B cell (primary cell): Measurements from ENCODE around the gene PURB. TPM values are rescaled to one million over a fixed set of nuclear protein-coding genes. Genes with fewer than 3 reads are reported as not detected.

Experiments
- ATAC-seq: fragments of 200-7000 bp; cut with Tn5 transposase; one replicate; pipeline ENCODE4 v1.10.0; 2021; ENCODE audit warnings: low read depth, mild to moderate bottlenecking, moderate number of reproducible peaks, moderate library complexity
- CTCF ChIA-PET: fragments of 350-600 bp; sonication (Branson Sonifier 250); formaldehyde crosslinking; loops from one replicate; lab custom pipeline; 2021; ENCODE audit warnings: antibody characterized with exemption, inconsistent platforms; lab: Charles Lee
- POLR2A ChIA-PET: fragments of 350-600 bp; sonication (Branson Sonifier 250); formaldehyde crosslinking; loops from one replicate; lab custom pipeline; 2021; ENCODE audit warnings: antibody characterized with exemption; lab: Charles Lee
- DNase-seq: peaks from one replicate; pipeline ENCODE4 v3.0.0; 2013
- H2AFZ ChIP-seq: 2 replicates; pipeline ENCODE4 v1.6.1; 2012; ENCODE audit warnings: mild to moderate bottlenecking, low read depth, low read length; ENCODE audit not compliant: insufficient read depth, poor library complexity, severe bottlenecking
- H3K27ac ChIP-seq, 2 donors: 1 replicate in 1 of 2; 2 replicates in 1 of 2; pipeline ENCODE4 v1.5.1; 2012 to 2013; ENCODE audit warnings: low read length in 2 of 2, mild to moderate bottlenecking in 2 of 2, moderate library complexity in 1 of 2
- H3K27me3 ChIP-seq, 4 experiments: fragments of 200-600 bp in 1 of 4; sonication (generic) in 1 of 4; replicated peaks in 1 of 4; 1 replicate in 2 of 4; 2 replicates in 2 of 4; pipeline versions ENCODE4 v1.6.1 to v1.7.0; 2013 to 2016; ENCODE audit warnings: low read length in 3 of 4, mild to moderate bottlenecking in 2 of 4, mixed read lengths in 1 of 4, moderate library complexity in 1 of 4; ENCODE audit not compliant: insufficient read depth in 4 of 4, control insufficient read depth in 3 of 4; ENCODE audit errors: control extremely low read depth in 1 of 4
- H3K36me3 ChIP-seq, 2 experiments: replicated peaks in 1 of 2; 1 replicate in 1 of 2; 2 replicates in 1 of 2; pipeline versions ENCODE4 v1.6.1 to v1.7.1; 2013; ENCODE audit warnings: low read length in 1 of 2; ENCODE audit not compliant: insufficient read depth in 2 of 2, control insufficient read depth in 1 of 2; ENCODE audit errors: control extremely low read depth in 1 of 2, extremely low read depth in 1 of 2
- H3K4me1 ChIP-seq, 2 donors: fragments of 200-600 bp in 1 of 2; sonication (generic) in 1 of 2; 1 replicate in 1 of 2; 2 replicates in 1 of 2; pipeline versions ENCODE4 v1.5.1 to v1.6.1; 2013 to 2017; ENCODE audit warnings: low read length in 2 of 2; ENCODE audit not compliant: control insufficient read depth in 2 of 2, insufficient read depth in 2 of 2
- H3K4me2 ChIP-seq: replicated peaks from 2 replicates; pipeline ENCODE3; 2012; ENCODE audit warnings: mild to moderate bottlenecking, low read depth, low read length; ENCODE audit not compliant: poor library complexity, severe bottlenecking
- H3K4me3 ChIP-seq, 5 experiments: fragments of 200-600 bp in 1 of 5; sonication (generic) in 1 of 5; 1 replicate in 3 of 5; 2 replicates in 2 of 5; pipeline versions ENCODE4 v1.5.1 to v1.7.0; 2011 to 2016; ENCODE audit warnings: low read length in 4 of 5, mild to moderate bottlenecking in 4 of 5, low read depth in 2 of 5, control low read depth in 1 of 5, moderate library complexity in 1 of 5; ENCODE audit not compliant: insufficient read depth in 1 of 5; ENCODE audit errors: control extremely low read depth in 1 of 5, extremely low read depth in 1 of 5
- H3K79me2 ChIP-seq: fragments of 200-600 bp; sonication (generic); one replicate; pipeline ENCODE4 v1.6.0; 2016; ENCODE audit warnings: low read length; ENCODE audit not compliant: control insufficient read depth, insufficient read depth
- H3K9ac ChIP-seq: fragments of 200-600 bp; sonication (generic); 2 replicates; pipeline ENCODE4 v1.6.1; 2017; ENCODE audit warnings: mild to moderate bottlenecking, low read length, moderate library complexity
- H3K9me3 ChIP-seq, 3 donors: one replicate each; pipeline versions ENCODE4 v1.6.1 to v1.7.1; 2013; ENCODE audit warnings: low read length in 2 of 3; ENCODE audit not compliant: control insufficient read depth in 2 of 3, insufficient read depth in 1 of 3; ENCODE audit errors: control extremely low read depth in 1 of 3
- H4K20me1 ChIP-seq: 2 replicates; pipeline ENCODE4 v1.6.0; 2012; ENCODE audit warnings: mild to moderate bottlenecking, low read length; ENCODE audit not compliant: insufficient read depth, control insufficient read depth, poor library complexity, severe bottlenecking
- H3K27ac Mint-ChIP-seq: one replicate; pipeline ENCODE4 v1.8.0; 2021; ENCODE audit warnings: mixed read lengths
- H3K27me3 Mint-ChIP-seq: one replicate; pipeline ENCODE4 v1.8.0; 2021; ENCODE audit warnings: mixed read lengths
- H3K4me1 Mint-ChIP-seq: one replicate; pipeline ENCODE4 v1.8.0; 2021; ENCODE audit warnings: mixed read lengths
- H3K4me3 Mint-ChIP-seq: one replicate; pipeline ENCODE4 v1.8.0; 2021; ENCODE audit warnings: mixed read lengths
- H3K9me3 Mint-ChIP-seq: one replicate; pipeline ENCODE4 v1.8.0; 2022; ENCODE audit warnings: mixed read lengths; ENCODE audit not compliant: insufficient read depth
- EZH2 ChIP-seq: IDR thresholded peaks from 2 replicates; pipeline ENCODE4 v1.6.1; 2012; ENCODE audit warnings: borderline replicate concordance, low read depth, mild to moderate bottlenecking, moderate library complexity, low read length; ENCODE audit not compliant: insufficient read depth, poor library complexity, severe bottlenecking
- WGBS: methylation state at CpG from one replicate; pipeline ENCODE4 v1.1.5; 2013; ENCODE audit warnings: missing lambda C conversion rate; ENCODE audit not compliant: insufficient coverage; 5-methylcytosine and 5-hydroxymethylcytosine counted together
- intact Hi-C: fragments of 100-400 bp; cut with micrococcal nuclease; formaldehyde crosslinking; loops from one replicate; pipeline ENCODE4 v1.10.0; 2022
- polyA plus RNA-seq: library from polyadenylated mRNA; depleted of rRNA; stranded (reverse); fragments of >200 nt; gene quantifications from 2 replicates; pipeline ENCODE4 v1.2.3, GENCODE V29; 2012
- total RNA-seq, 2 donors: library from RNA; stranded (reverse); fragments of 120-200 nt in 1 of 2; gene quantifications; 1 replicate in 1 of 2; 2 replicates in 1 of 2; pipeline versions ENCODE4 v1.2.3 to v1.2.4, GENCODE V29; 2013 to 2022
- TF ChIP-seq, protein P1 (sequence below): fragments of 200-600 bp; IDR thresholded peaks from one replicate; pipeline ENCODE4 v1.8.0; 2022; ENCODE audit warnings: antibody characterized with exemption, mild to moderate bottlenecking

PURB gene
- total and polyA plus RNA-seq, 2 donors (not counting 1 experiment from before 2014, with no cell fraction given), result 6.4 to 28.6 TPM

DNA sequence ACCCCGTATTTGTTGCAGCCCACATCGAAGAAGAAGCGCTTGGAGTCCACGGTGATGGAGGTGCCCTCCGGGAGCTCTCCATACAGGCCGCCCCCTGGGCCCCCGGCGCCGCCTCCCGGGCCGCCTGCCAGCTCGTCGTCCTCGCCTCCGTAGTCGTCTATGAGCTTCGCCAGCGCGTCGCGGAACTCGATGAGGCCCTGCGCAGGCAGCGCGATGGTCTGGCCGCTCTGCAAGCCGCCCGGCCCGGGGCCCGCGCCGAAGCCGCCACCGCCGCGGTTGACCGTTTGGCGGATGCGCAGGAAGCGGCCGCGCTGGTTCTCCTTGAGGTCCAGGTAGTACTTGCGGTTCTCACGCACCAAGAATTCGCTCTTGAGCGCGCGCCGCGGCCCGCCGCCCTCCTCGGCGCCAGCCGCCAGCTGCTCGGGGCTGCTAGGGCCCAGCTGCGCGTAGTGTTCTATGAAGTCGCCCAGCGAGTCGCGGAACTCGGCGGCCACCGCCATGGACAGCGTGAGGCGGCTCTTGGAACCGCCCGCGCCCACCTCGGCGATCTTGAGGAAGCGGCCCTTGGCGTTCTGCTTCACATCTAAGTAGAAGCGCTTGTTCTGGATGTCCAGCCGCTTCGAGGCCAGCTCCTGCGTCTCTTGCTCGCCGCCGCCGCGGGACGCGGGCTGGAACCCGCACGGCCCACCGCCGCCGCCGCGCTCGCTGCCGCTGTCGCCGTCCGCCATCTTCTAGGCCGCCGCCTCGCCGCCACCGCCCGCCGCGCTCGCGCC lies 523 bp downstream of the PURB start:
- peak overlapping the region; percentile 70 for H2AFZ ChIP-seq
- POLR2A ChIA-PET, result interaction anchor here (0.7 to 2.5 kb wide), 7 partner anchors 28 to 278 kb away, joined by 3 to 14 read pairs (median 5); partner anchors contain the start of genes CCM2, H2AZ2, MYO1G and OGDH
- H3K9ac ChIP-seq, result peak overlapping the region; percentile 67
- Mint-ChIP-seq H3K4me3 (peak overlapping the region; percentile 96), H3K27me3 (no peaks in the 10 kb centered on the region), H3K9me3 (no peaks in the 10 kb centered on the region), H3K4me1 (peaks cover 55% of the 10 kb centered on the region), H3K27ac (peak overlapping the region; percentile 100)
- intact Hi-C loops, result loop anchor here (1.0 to 2.0 kb wide), 11 partner anchors 28 to 958 kb away; partner anchors contain the start of genes CCM2, H2AZ2, MYO1G and NUDCD3
- peaks cover 4% of the 10 kb centered on the region for H4K20me1 ChIP-seq
- ATAC-seq (peak; percentile 23), DNase-seq (no peak)
- H3K36me3 ChIP-seq, result peaks cover 0 to 3% of the 10 kb centered on the region in 2 experiments
- peaks cover 49 to 54% of the 10 kb centered on the region in 2 donors for H3K4me1 ChIP-seq
- under 1% methylated on average over 107 of the region's 107 CpGs for WGBS
- peak overlapping the region; percentile 76 to 91 for H3K27ac ChIP-seq
- peaks cover 41% of the 10 kb centered on the region for H3K79me2 ChIP-seq
- TF ChIP-seq, protein P1, sequence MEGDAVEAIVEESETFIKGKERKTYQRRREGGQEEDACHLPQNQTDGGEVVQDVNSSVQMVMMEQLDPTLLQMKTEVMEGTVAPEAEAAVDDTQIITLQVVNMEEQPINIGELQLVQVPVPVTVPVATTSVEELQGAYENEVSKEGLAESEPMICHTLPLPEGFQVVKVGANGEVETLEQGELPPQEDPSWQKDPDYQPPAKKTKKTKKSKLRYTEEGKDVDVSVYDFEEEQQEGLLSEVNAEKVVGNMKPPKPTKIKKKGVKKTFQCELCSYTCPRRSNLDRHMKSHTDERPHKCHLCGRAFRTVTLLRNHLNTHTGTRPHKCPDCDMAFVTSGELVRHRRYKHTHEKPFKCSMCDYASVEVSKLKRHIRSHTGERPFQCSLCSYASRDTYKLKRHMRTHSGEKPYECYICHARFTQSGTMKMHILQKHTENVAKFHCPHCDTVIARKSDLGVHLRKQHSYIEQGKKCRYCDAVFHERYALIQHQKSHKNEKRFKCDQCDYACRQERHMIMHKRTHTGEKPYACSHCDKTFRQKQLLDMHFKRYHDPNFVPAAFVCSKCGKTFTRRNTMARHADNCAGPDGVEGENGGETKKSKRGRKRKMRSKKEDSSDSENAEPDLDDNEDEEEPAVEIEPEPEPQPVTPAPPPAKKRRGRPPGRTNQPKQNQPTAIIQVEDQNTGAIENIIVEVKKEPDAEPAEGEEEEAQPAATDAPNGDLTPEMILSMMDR, result no peak
- no peak for TF ChIP-seq EZH2
- peaks cover 0 to 9% (median 8%) of the 10 kb centered on the region in 3 donors for H3K9me3 ChIP-seq
- CTCF ChIA-PET, result interaction anchor here (0.6 to 2.6 kb wide), 11 partner anchors 27 to 312 kb away, joined by 3 to 11 read pairs (median 3); partner anchors contain the start of gene OGDH
- peak overlapping the region; percentile 83 for H3K4me2 ChIP-seq
- H3K4me3 ChIP-seq, result peak overlapping the region; percentile 30 to 68 (median 55)
- no peaks in the 10 kb centered on the region for H3K27me3 ChIP-seq
